GM12864 (cell line): ENCODE results near the gene CSNK2B.
A peak's percentile ranks its signal among the peaks of the same experiment; 100 is the strongest.

Source experiments
- DNase-seq: peaks from one replicate; pipeline ENCODE4 v3.0.0-alpha.2; 2011; ENCODE audit warnings: low read depth
- H3K4me3 ChIP-seq: 2 replicates; pipeline ENCODE4 v1.5.1; 2011; ENCODE audit warnings: mild to moderate bottlenecking, low read depth, low read length, control low read depth
- CTCF ChIP-seq: IDR thresholded peaks from 2 replicates; pipeline ENCODE4 v1.5.1; 2011; ENCODE audit warnings: low read depth, mild to moderate bottlenecking, moderate library complexity, low read length, control low read depth, inconsistent platforms; ENCODE audit errors: missing control alignments

Gene CSNK2B

GRCh38 chr6:31643818-31644454 lies 21.9 kb upstream of the CSNK2B start:
- DNase-seq = no peak
- no peak overlapping the region for H3K4me3 ChIP-seq
- no peak for TF ChIP-seq CTCF

- DNase-seq = no peak
- H3K4me3 ChIP-seq = no peak overlapping the region
- TF ChIP-seq CTCF = no peak
Observed at GRCh38 chr6:31645325-31645724, 20.6 kb upstream of the CSNK2B start.

GRCh38 chr6:31651602-31652191 lies 14.2 kb upstream of the CSNK2B start:
- peak overlapping the region; percentile 59 for H3K4me3 ChIP-seq
- no peak for TF ChIP-seq CTCF
- no peak for DNase-seq

- peak overlapping the region; percentile 59 for H3K4me3 ChIP-seq
- DNase-seq = peak; percentile 90
- TF ChIP-seq CTCF = no peak
Observed at GRCh38 chr6:31652925-31653724, 12.8 kb upstream of the CSNK2B start.

GRCh38 chr6:31654574-31655348 lies 11.1 kb upstream of the CSNK2B start:
- H3K4me3 ChIP-seq = no peak overlapping the region
- no peak for DNase-seq
- no peak for TF ChIP-seq CTCF

- no peak within 1 kb of the TSS for H3K4me3 ChIP-seq
- DNase-seq = no peak
- no peak for TF ChIP-seq CTCF
Observed at GRCh38 chr6:31655349-31656237, 10.3 kb upstream of the CSNK2B start, which contains the start of gene APOM. Gene APOM, plus strand, starts transcription at chr6:31655894. Its CDS starts 73 bp downstream, at chr6:31655967.
